ENCODE results near the gene SLC22A17. TPM values are rescaled to one million over a fixed set of nuclear protein-coding genes. Genes with fewer than 3 reads are reported as not detected.

Gene SLC22A17
- total and polyA plus RNA-seq, 9 of the 15 experiments (the other 6 are each of a cell fraction or from before 2014, with no cell fraction given), result 0.07 to 0.09 TPM; not detected in 7

- TF ChIP-seq FOXP1 (CRISPR knock-in tag; IDR thresholded peaks at IDR 0.05), result peak; percentile 97
- TF ChIP-seq ZBTB33 (CRISPR knock-in tag; IDR thresholded peaks at IDR 0.05), result peak; percentile 51; the same call in 1 of the 2 replicates
- peak; percentile 99 for TF ChIP-seq CXXC5 (CRISPR knock-in tag; IDR thresholded peaks at IDR 0.05)
- TF ChIP-seq U2AF2 (optimal IDR thresholded peaks at IDR 0.05; ENCODE audit: low read depth, low read length), result no peak
- peak; percentile 92 for TF ChIP-seq SOX6 (IDR thresholded peaks at IDR 0.05)
- TF ChIP-seq CEBPZ (IDR thresholded peaks at IDR 0.05; ENCODE audit: borderline replicate concordance, low read depth, low read length), result no peak
- no peak for TF ChIP-seq ZNF696 (CRISPR knock-in tag; conservative IDR thresholded peaks at IDR 0.05)
- no peak; the same call in 1 of the 2 replicates for TF ChIP-seq ZBTB43 (CRISPR knock-in tag; IDR thresholded peaks at IDR 0.05)
- peak; percentile 79 for TF ChIP-seq RAD51 (IDR thresholded peaks at IDR 0.05; ENCODE audit: borderline replicate concordance, low read depth)
- TF ChIP-seq HOXB6 (CRISPR knock-in tag; IDR thresholded peaks at IDR 0.05; ENCODE audit: borderline replicate concordance), result no peak
- peak; percentile 81 for TF ChIP-seq EP300 (IDR thresholded peaks at IDR 0.05; ENCODE audit: low read length)
- TF ChIP-seq EP400 (IDR thresholded peaks at IDR 0.05), result no peak
- TF ChIP-seq HES1 (IDR thresholded peaks at IDR 0.05; ENCODE audit: low read depth), result no peak
- 0 out of 2 replicates have a peak, but pooled peaks have one; percentile 85 for TF ChIP-seq STAT6 (CRISPR knock-in tag; IDR thresholded peaks at IDR 0.05)
Measured at GRCh38 chr14:23301288-23301968, 51.3 kb downstream of the SLC22A17 start (continued).
